IMR-90 (cell line): Measurements from ENCODE around the gene CPTP. TPM values are rescaled to one million over a fixed set of nuclear protein-coding genes. Genes with fewer than 3 reads are reported as not detected.
A peak's percentile ranks its signal among the peaks of the same experiment; 100 is the strongest.

ENCODE experiments used
- ATAC-seq: fragments of 200-7000 bp; cut with Tn5 transposase; 2 replicates; pipeline ENCODE4 v1.9.1; 2020; ENCODE audit warnings: low read depth, mild to moderate bottlenecking, moderate library complexity
- BruUV-seq: library from RNA; stranded (reverse); fragments of 400-500 nt; replicated peaks from 2 replicates; lab custom pipeline; 2021; lab: Mats Ljungman, UMichigan
- CTCF ChIA-PET: fragments of 300-600 bp; formaldehyde crosslinking; extraction: SDS; loops from one replicate; lab custom pipeline; 2021; ENCODE audit warnings: antibody characterized with exemption; lab: Yijun Ruan, JAX
- POLR2A ChIA-PET: fragments of 300-600 bp; sonication (Branson Sonifier 250); formaldehyde crosslinking; loops from one replicate; lab custom pipeline; 2022; ENCODE audit warnings: antibody characterized with exemption; ENCODE audit not compliant: unreplicated experiment; lab: Charles Lee
- DNase-seq: peaks from one replicate; pipeline ENCODE4 v3.0.0; 2013
- H2AFZ ChIP-seq: replicated peaks from 2 replicates; pipeline ENCODE3; 2013; ENCODE audit warnings: low read length, mild to moderate bottlenecking; ENCODE audit not compliant: poor library complexity
- H2AK5ac ChIP-seq: 2 replicates; pipeline ENCODE4 v1.6.1; 2013; ENCODE audit warnings: low read depth, low read length, inconsistent platforms
- H2AK9ac ChIP-seq: replicated peaks from 2 replicates; pipeline ENCODE3; 2013; ENCODE audit warnings: mild to moderate bottlenecking, low read depth, low read length, moderate library complexity; ENCODE audit not compliant: poor library complexity
- H2BK120ac ChIP-seq: 2 replicates; pipeline ENCODE4 v1.6.1; 2013; ENCODE audit warnings: low read depth, low read length, inconsistent platforms
- H2BK15ac ChIP-seq: 3 replicates; pipeline ENCODE4 v1.6.1; 2013; ENCODE audit warnings: low read depth, low read length, inconsistent platforms
- H2BK20ac ChIP-seq: 2 replicates; pipeline ENCODE4 v1.6.1; 2013; ENCODE audit warnings: low read depth, mild to moderate bottlenecking, inconsistent platforms, low read length, moderate library complexity
- H2BK5ac ChIP-seq: 2 replicates; pipeline ENCODE4 v1.6.1; 2013; ENCODE audit warnings: mild to moderate bottlenecking, low read depth, low read length, inconsistent platforms; ENCODE audit not compliant: poor library complexity, severe bottlenecking
- H3K14ac ChIP-seq: replicated peaks from 2 replicates; pipeline ENCODE4 v1.6.1; 2013; ENCODE audit warnings: low read depth, low read length, inconsistent platforms
- H3K18ac ChIP-seq: 2 replicates; pipeline ENCODE4 v1.6.1; 2013; ENCODE audit warnings: low read depth, low read length, control low read depth
- H3K23ac ChIP-seq: 2 replicates; pipeline ENCODE4 v1.6.1; 2013; ENCODE audit warnings: low read depth, low read length, inconsistent platforms
- H3K27ac ChIP-seq: 2 replicates; pipeline ENCODE4 v1.5.1; 2013; ENCODE audit warnings: mild to moderate bottlenecking, control low read depth, low read length; ENCODE audit not compliant: insufficient read depth
- H3K27me3 ChIP-seq: 2 replicates; pipeline ENCODE4 v1.6.1; 2013; ENCODE audit warnings: low read length; ENCODE audit not compliant: control insufficient read depth, insufficient read depth
- H3K36me3 ChIP-seq: 2 replicates; pipeline ENCODE4 v1.6.1; 2013; ENCODE audit warnings: low read length, mixed read lengths; ENCODE audit not compliant: control insufficient read depth, insufficient read depth
- H3K4ac ChIP-seq: 2 replicates; pipeline ENCODE4 v1.6.1; 2013; ENCODE audit warnings: low read depth, low read length, inconsistent platforms
- H3K4me1 ChIP-seq: 2 replicates; pipeline ENCODE4 v1.6.1; 2013; ENCODE audit warnings: low read length, mixed read lengths; ENCODE audit not compliant: control insufficient read depth, insufficient read depth
- H3K4me2 ChIP-seq: 2 replicates; pipeline ENCODE4 v1.6.1; 2013; ENCODE audit warnings: low read depth, mild to moderate bottlenecking, control low read depth, low read length, moderate library complexity
- H3K4me3 ChIP-seq: 2 replicates; pipeline ENCODE4 v1.5.1; 2013; ENCODE audit warnings: low read depth, mild to moderate bottlenecking, control low read depth, low read length, moderate library complexity; ENCODE audit not compliant: insufficient read depth
- H3K56ac ChIP-seq: 2 replicates; pipeline ENCODE4 v1.6.1; 2013; ENCODE audit warnings: low read length, inconsistent platforms; ENCODE audit not compliant: insufficient read depth; ENCODE audit errors: extremely low read depth
- H3K79me1 ChIP-seq, 2 experiments: 2 replicates each; pipeline ENCODE4 v1.6.1; 2013; ENCODE audit warnings: low read length in 2 of 2, inconsistent platforms in 1 of 2, low read depth in 1 of 2
- H3K9ac ChIP-seq: 2 replicates; pipeline ENCODE4 v1.6.1; 2013; ENCODE audit warnings: low read depth, low read length, control low read depth
- H3K9me1 ChIP-seq: 2 replicates; pipeline ENCODE4 v1.6.1; 2013; ENCODE audit warnings: low read length, inconsistent platforms; ENCODE audit not compliant: insufficient read depth
- H3K9me3 ChIP-seq: 2 replicates; pipeline ENCODE4 v1.6.1; 2013; ENCODE audit warnings: low read length; ENCODE audit not compliant: control insufficient read depth, insufficient read depth
- H4K20me1 ChIP-seq: 2 replicates; pipeline ENCODE4 v1.6.1; 2013; ENCODE audit warnings: low read length, inconsistent platforms; ENCODE audit not compliant: insufficient read depth
- H4K5ac ChIP-seq: 2 replicates; pipeline ENCODE4 v1.6.1; 2013; ENCODE audit warnings: mild to moderate bottlenecking, low read depth, low read length, control low read depth
- H4K8ac ChIP-seq, 2 experiments: 2 replicates each; pipeline ENCODE4 v1.6.1; 2013; ENCODE audit warnings: low read depth in 2 of 2, low read length in 2 of 2, control low read depth in 1 of 2, inconsistent platforms in 1 of 2
- H4K91ac ChIP-seq: 2 replicates; pipeline ENCODE4 v1.6.1; 2013; ENCODE audit warnings: low read depth, low read length, inconsistent platforms; ENCODE audit not compliant: insufficient read depth
- CHD1 ChIP-seq: IDR thresholded peaks from 2 replicates; pipeline ENCODE4 v1.6.1; 2012; ENCODE audit warnings: low read depth, low read length, improper control_type of control experiment
- MXI1 ChIP-seq: IDR thresholded peaks from 2 replicates; pipeline ENCODE4 v1.6.1; 2012; ENCODE audit warnings: low read depth, mild to moderate bottlenecking, low read length, moderate library complexity, borderline replicate concordance
- POLR2A ChIP-seq: IDR thresholded peaks from 2 replicates; pipeline ENCODE4 v1.6.1; 2012; ENCODE audit warnings: mild to moderate bottlenecking, low read depth, low read length
- RFX5 ChIP-seq: IDR thresholded peaks from 2 replicates; pipeline ENCODE4 v1.8.0; 2012; ENCODE audit warnings: low read depth, mild to moderate bottlenecking, low read length, moderate library complexity
- WGBS, 2 experiments: methylation state at CpG; one replicate each; pipeline versions ENCODE4 v1.1.5 to v1.1.7; 2013; ENCODE audit warnings: missing lambda C conversion rate in 2 of 2; ENCODE audit not compliant: insufficient read length in 1 of 2; ENCODE audit errors: extremely low coverage in 2 of 2; 5-methylcytosine and 5-hydroxymethylcytosine counted together
- dilution Hi-C: fragments of 300-500 bp; cut with HindIII; formaldehyde crosslinking; loops from one replicate; pipeline ENCODE4 v1.14.3; 2018; ENCODE audit warnings: low sequenced_read_pairs; ENCODE audit not compliant: unreplicated experiment
- in situ Hi-C: fragments of 300-500 bp; cut with MboI; formaldehyde crosslinking; loops from 3 replicates; pipeline ENCODE4 v1.14.3; 2019; ENCODE audit warnings: low sequenced_read_pairs, inconsistent platforms, mixed read lengths
- intact Hi-C: fragments of 100-400 bp; cut with micrococcal nuclease; formaldehyde crosslinking; loops from 2 replicates; pipeline ENCODE4 v1.10.0; 2022
- polyA plus RNA-seq, 3 experiments: library from polyadenylated mRNA; depleted of rRNA; stranded (reverse); fragments of >200 nt; gene quantifications; 2 replicates each; pipeline ENCODE4 v1.2.3, GENCODE V29; 2012; ENCODE audit warnings: low replicate concordance in 1 of 3
- total RNA-seq: library from RNA; depleted of rRNA; stranded (reverse); fragments of >200 nt; gene quantifications from 2 replicates; pipeline ENCODE4 v1.2.3, GENCODE V29; 2012

CPTP gene
- total and polyA plus RNA-seq, 2 of the 4 experiments (the other 2 are of a cell fraction) = 2.7 to 12.1 TPM

DNA sequence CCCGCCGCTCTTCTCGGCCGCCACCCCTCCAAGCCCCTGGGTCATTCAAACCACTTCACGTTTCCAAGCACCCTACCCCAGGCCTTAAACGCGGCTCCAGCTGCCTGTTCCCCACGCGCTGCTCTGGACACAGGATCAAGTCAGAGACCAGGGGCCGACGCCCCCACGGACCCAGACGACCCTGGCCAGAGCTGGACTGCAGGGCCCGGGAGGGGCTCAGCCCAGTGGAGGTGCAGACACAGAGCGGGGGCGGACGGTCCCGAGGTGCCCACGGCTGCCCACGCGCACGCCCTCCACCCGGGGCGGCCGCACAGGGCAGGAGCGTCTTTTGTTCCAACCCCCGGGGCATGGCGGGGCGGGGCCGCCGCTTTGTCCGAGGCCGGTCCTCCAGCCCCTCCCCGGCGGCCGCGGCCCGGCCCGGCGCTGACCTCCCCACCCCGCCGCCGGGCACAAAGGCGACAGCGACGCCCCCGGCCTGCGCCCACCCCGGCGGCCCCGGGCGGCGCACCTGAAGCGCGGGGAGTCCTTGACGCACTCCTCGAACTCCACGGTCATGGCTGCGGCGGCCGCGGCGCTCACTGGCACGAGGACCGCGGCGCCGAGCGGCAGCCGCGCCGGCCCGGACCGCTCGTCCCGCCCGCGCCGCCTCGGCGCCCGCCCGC is 17.2 kb upstream of the CPTP start:
- WGBS, 2 experiments = 0% methylated on average over 61 of the region's 83 CpGs; no CpG with 5 or more reads in 1 of the 2 experiments
- no peak overlapping the region for H4K5ac ChIP-seq
- no peaks in the 10 kb centered on the region for H3K9me3 ChIP-seq
- H3K27ac ChIP-seq = peak overlapping the region; percentile 89
- ChIA-PET POLR2A (no interaction called here), CTCF (no interaction called here)
- H2BK20ac ChIP-seq = no peak overlapping the region
- peak overlapping the region; percentile 47 for H2AK5ac ChIP-seq
- H3K4me3 ChIP-seq = peak overlapping the region; percentile 93
- peaks cover 6 to 58% of the 10 kb centered on the region in 2 experiments; a peak in 3 of 4 replicates for H3K79me1 ChIP-seq
- peak overlapping the region; percentile 94 for H3K23ac ChIP-seq
- dilution Hi-C loops (no loop called here), intact Hi-C loops (loop anchor here (5.0 kb wide), 2 partner anchors 50 to 185 kb away; partner anchors contain the start of gene MXRA8), in situ Hi-C loops (no loop called here)
- H2AFZ ChIP-seq = peak overlapping the region; percentile 97
- peak overlapping the region in 1 of 2 experiments; percentile 5; a peak in 1 of 4 replicates for H4K8ac ChIP-seq
- H2BK5ac ChIP-seq = peak overlapping the region; percentile 79
- peaks cover 31% of the 10 kb centered on the region for H3K4me1 ChIP-seq
- ATAC-seq (peak; percentile 7), DNase-seq (no peak)
- no peak overlapping the region for H2BK120ac ChIP-seq
- BruUV-seq = no TSS peak
- H4K91ac ChIP-seq = peak overlapping the region; percentile 76
- peak overlapping the region; percentile 38 for H3K56ac ChIP-seq
- H3K36me3 ChIP-seq = peaks cover 24% of the 10 kb centered on the region
- peak overlapping the region; percentile 100 for H3K4me2 ChIP-seq
- H3K9ac ChIP-seq = peak overlapping the region; percentile 91
- H3K18ac ChIP-seq = no peak overlapping the region
- peak overlapping the region; percentile 97 for H2AK9ac ChIP-seq
- H3K27me3 ChIP-seq = no peaks in the 10 kb centered on the region
- H3K4ac ChIP-seq = peak overlapping the region; percentile 70
- TF ChIP-seq POLR2A = peak; percentile 22; the same call in 1 of the 2 replicates
- TF ChIP-seq MXI1 = peak; percentile 14; the same call in 1 of the 2 replicates
- no peak for TF ChIP-seq CHD1
- no peak for TF ChIP-seq RFX5
- no peak overlapping the region for H2BK15ac ChIP-seq
- H3K14ac ChIP-seq = peak overlapping the region; percentile 61
- peaks cover 47% of the 10 kb centered on the region for H4K20me1 ChIP-seq
- peaks cover 3% of the 10 kb centered on the region for H3K9me1 ChIP-seq
